HUDEP-2 (cell line): Measurements from ENCODE around the gene AKAP9.
A peak's percentile ranks its signal among the peaks of the same experiment; 100 is the strongest.
"Not testable (repeated sequence)": the region's sequence is repeated elsewhere in the genome, so short reads cannot be mapped to it uniquely, and the experiment has no call there.

ENCODE experiments used
- DNase-seq, 76 experiments: peaks; one replicate each; lab custom pipeline; 2025; ENCODE audit not compliant: unreplicated experiment in 76 of 76; lab: John Stamatoyannopoulos, UW

AKAP9 gene

GRCh38 chr7:91999631-92000565 is 59.2 kb downstream of the AKAP9 start:
- no peak for DNase-seq

GRCh38 chr7:92002720-92003119 is 62.1 kb downstream of the AKAP9 start:
- DNase-seq: no peak

GRCh38 chr7:92006046-92006445 is 65.4 kb downstream of the AKAP9 start:
- no peak for DNase-seq

GRCh38 chr7:92010215-92010614 is 69.6 kb downstream of the AKAP9 start:
- no peak for DNase-seq

- no peak for DNase-seq
These were observed 72.9 kb downstream of the AKAP9 start for GRCh38 chr7:92013611-92014010.

- no peak for DNase-seq
These were observed 80.0 kb downstream of the AKAP9 start for GRCh38 chr7:92020636-92021035.

GRCh38 chr7:92025260-92025659 is 84.6 kb downstream of the AKAP9 start:
- DNase-seq: no peak

GRCh38 chr7:92026635-92027034 is 86.0 kb downstream of the AKAP9 start:
- DNase-seq: not testable (repeated sequence)

GRCh38 chr7:92027128-92027527 is 86.5 kb downstream of the AKAP9 start:
- DNase-seq: not testable (repeated sequence)

- DNase-seq: no peak
These were observed 87.6 kb downstream of the AKAP9 start for GRCh38 chr7:92028226-92028625.

- no peak for DNase-seq
These were observed 88.0 kb downstream of the AKAP9 start for GRCh38 chr7:92028686-92029085.

GRCh38 chr7:92034116-92034515 is 93.5 kb downstream of the AKAP9 start:
- no peak for DNase-seq

- no peak for DNase-seq
These were observed 94.9 kb downstream of the AKAP9 start for GRCh38 chr7:92035576-92035975.

GRCh38 chr7:92039900-92040299 is 99.2 kb downstream of the AKAP9 start:
- DNase-seq: no peak

GRCh38 chr7:92042056-92042737 is 101.5 kb downstream of the AKAP9 start:
- DNase-seq: no peak

- DNase-seq: no peak
These were observed 102.4 kb downstream of the AKAP9 start for GRCh38 chr7:92043098-92043497.

GRCh38 chr7:92043637-92044036 is 103.0 kb downstream of the AKAP9 start:
- peak in 17 of 76 experiments; percentile 2 to 54 (median 20) for DNase-seq

GRCh38 chr7:92044148-92044547 is 103.5 kb downstream of the AKAP9 start:
- DNase-seq: no peak

- DNase-seq: no peak
These were observed 104.3 kb downstream of the AKAP9 start for GRCh38 chr7:92044940-92045339.

- no peak for DNase-seq
These were observed 111.0 kb downstream of the AKAP9 start for GRCh38 chr7:92051655-92052054.

- no peak for DNase-seq
These were observed 111.5 kb downstream of the AKAP9 start for GRCh38 chr7:92052159-92052558.

- no peak for DNase-seq
These were observed 112.0 kb downstream of the AKAP9 start for GRCh38 chr7:92052684-92053083.
